HG02623 (cell line): ENCODE results near the gene ROBO1.

Experiments
- ATAC-seq: cut with Tn5 transposase; IDR thresholded peaks from one replicate; pipeline ENCODE4 v1.9.1; 2021; ENCODE audit warnings: moderate library complexity; ENCODE audit not compliant: unreplicated experiment

The ROBO1 gene

DNA sequence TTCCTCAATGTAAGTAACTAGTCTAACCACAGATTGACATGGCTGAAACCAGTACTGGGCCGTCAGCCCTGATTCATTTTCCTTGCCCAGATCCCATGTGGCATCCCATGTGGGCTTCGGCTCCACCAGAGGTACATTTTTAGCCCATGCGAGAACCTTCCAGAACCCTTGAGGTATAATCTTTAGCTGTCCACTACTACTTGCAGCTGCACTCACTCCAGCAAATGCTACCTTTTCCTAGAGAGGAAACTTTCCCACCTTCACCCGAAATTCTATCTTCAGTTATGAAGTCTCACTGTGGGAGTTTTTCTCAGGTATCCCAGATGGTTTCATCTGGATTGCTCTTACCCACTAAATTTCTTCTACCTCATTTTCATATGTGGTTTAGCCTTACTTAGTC lies 907.2 kb downstream of the ROBO1 start:
- ATAC-seq, result no peak

GRCh38 chr3:78858910-78859309 lies 908.9 kb downstream of the ROBO1 start:
- no peak for ATAC-seq

- no peak for ATAC-seq
Observed at GRCh38 chr3:78858174-78858573, 909.6 kb downstream of the ROBO1 start.

- ATAC-seq, result no peak
Observed at GRCh38 chr3:78857494-78858111, 910.2 kb downstream of the ROBO1 start.

- ATAC-seq, result no peak
Observed at GRCh38 chr3:78856164-78856563, 911.6 kb downstream of the ROBO1 start.

DNA sequence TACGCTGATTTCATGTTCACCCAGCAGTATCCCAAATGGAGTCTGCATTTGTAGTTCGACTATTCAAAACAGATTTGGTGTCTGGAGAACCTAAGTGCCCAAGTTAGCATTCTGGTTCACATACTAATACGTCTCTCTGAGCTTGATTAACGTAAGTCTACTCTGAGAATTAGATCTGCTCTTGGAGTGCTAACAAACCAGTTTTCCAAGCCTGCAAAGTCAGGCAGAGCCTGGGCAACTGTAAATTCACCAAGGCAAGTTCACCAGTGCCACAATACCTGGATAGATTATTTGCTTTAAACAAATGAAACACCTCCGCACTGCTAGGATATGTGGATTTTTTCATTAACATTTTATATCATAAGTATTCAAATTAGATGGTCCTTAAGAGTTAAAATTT lies 912.6 kb downstream of the ROBO1 start:
- ATAC-seq, result no peak

DNA sequence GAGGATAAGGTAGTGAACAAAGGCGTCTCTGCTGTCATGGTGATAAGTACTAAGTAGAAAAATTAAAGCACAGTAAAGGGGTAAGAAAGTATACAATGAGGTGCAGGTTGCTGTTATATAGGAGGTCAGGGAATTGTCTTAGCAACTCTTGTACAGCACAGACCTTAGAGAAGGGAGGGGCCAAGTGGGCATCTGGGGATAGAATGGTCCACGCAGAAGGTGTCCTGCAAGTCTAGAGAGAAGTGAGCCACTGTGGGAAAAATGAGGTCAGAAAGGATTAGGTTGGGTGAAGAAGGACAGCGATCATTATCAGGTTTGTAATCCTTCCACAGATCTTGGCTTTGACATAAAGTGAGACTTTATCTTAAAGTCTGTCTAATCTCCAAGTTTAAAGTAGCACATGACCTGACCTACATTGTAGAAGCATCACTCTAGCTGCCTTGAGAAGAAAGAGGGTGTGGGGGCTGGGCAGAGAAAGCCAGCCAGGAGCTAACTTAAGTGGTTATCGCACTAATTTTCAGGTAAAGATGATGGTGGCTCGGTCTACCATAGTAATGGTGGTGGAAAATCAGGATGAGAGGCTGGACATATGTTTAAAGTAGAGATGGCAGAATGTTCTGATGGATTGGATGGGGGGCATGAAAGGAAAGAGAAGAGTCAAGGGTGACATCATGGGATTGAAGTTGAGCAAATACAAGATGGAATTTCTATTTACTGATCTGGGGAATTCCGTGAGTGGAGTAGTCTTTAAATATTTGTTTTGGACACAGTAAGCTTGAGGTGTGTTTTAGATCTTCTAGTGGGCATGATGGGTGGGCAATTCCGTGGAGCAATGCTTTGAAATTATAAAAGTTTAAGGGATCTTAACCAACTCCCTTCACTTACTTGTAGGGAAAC lies 919.2 kb downstream of the ROBO1 start:
- ATAC-seq, result no peak

DNA sequence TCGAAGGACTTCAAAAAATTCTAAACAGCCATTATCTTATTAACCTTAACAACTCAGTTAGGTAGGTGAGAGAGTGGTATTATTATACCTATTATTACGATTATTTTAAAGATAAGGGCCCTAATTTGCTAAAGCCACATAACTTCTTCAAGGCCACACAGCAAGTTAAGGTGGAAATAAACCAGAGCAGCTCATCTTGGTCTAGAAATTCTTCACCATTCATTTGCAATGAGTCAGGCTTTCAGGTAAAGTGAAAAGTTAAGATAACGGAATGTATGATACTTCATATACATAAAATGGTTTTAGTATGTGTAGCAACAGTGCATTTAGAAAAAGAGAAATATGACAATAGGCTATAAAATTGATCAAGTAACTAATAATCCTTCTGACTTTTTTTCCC lies 920.2 kb downstream of the ROBO1 start:
- ATAC-seq, result no peak

DNA sequence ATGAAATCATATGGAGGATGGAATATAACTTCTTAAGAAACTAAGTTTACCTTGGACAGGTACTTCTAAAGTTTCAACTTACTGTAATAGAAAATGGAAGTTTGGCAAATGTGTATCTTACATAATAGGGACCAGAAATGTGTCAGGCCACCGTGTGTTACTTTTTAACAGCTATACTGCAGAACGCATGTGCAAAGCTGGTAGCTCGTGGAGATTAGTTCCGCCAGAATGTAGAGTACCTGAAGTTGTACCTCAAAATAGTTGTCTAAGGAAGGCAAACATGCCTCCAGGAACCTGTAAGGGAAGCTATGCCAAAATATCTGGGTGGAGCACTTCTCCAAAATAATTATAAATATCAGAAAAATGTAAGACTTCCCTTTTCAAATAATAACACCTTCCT lies 920.6 kb downstream of the ROBO1 start:
- no peak for ATAC-seq

DNA sequence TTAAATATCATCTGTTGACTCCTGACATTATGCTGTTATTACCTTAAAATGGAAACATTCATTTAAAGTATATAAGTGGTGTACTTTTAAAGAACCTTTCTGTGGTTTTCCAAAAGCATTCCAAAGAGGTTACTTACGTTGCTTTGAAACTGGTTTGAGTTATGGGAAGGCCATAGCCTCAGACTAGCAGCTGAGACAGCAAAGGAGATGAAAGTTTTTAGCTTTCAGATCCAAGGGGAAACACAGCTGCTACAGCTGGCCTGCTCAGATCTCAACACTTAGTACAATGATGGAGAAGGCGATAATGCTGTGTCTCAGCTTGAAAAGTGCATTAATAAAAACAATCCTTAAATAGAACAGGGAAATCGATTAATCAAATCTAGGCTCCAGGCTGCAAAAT lies 921.1 kb downstream of the ROBO1 start:
- no peak for ATAC-seq

GRCh38 chr3:78845605-78846004 lies 922.2 kb downstream of the ROBO1 start:
- ATAC-seq, result no peak

- no peak for ATAC-seq
Observed at GRCh38 chr3:78844307-78844706, 923.5 kb downstream of the ROBO1 start.

DNA sequence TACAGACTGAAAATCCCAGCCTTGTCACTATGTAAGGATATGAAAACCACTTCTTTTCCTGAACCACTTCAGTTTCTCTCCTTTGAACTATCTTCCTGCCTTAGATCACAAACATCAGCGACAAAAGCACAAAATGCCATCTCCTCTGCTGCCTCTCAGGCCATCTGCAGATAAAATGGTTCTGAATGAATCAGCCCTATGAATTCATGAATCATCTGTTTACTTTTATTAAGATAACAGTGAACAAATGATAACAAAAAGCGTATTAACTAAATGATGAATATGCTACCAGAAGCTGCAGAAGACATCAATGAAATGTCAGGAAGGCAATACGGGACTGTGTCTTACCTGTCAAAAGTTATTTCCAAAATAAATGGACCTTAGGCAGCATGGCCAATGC lies 928.1 kb downstream of the ROBO1 start:
- ATAC-seq, result no peak

DNA sequence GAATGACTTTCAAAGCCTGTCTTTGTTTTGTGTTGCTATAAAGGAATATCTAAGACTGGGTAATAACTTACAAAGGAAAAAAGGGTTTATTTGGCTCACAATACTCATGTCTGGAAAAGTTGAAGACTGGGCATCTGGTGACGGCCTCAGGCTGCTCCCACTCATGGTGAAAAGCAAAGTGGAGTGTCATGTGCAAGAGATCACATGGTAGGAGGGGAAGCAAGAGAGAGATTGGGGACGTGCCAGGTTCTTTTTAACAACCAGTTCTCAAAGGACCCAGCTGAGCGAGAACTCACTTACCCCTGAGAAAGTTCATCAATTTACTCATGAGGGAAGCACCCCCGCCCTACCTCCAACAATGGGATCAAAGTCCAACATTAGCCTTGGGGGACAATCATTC lies 929.4 kb downstream of the ROBO1 start:
- ATAC-seq, result no peak

- no peak for ATAC-seq
Observed at GRCh38 chr3:78834910-78835309, 932.9 kb downstream of the ROBO1 start.

GRCh38 chr3:78832785-78833204 lies 935.0 kb downstream of the ROBO1 start:
- no peak for ATAC-seq

GRCh38 chr3:78831446-78831972 lies 936.3 kb downstream of the ROBO1 start:
- no peak for ATAC-seq

DNA sequence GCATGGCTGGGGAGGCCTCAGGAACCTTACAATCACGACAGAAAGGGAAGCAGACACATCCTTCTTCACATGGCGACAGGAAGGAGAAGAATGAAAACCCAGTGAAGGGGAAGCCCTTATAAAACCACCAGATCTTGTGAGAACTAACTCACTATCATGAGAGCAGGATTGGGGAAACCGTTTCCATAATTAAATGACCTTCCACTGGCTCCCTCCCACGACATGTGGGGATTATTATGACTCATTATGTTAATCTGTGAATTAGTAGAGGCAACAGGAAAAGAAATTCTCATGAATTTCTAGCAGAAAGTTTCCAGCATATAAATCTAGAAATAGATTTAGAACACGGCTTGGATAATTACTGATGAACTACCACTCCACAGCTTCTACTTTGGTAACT lies 937.3 kb downstream of the ROBO1 start:
- ATAC-seq, result no peak

DNA sequence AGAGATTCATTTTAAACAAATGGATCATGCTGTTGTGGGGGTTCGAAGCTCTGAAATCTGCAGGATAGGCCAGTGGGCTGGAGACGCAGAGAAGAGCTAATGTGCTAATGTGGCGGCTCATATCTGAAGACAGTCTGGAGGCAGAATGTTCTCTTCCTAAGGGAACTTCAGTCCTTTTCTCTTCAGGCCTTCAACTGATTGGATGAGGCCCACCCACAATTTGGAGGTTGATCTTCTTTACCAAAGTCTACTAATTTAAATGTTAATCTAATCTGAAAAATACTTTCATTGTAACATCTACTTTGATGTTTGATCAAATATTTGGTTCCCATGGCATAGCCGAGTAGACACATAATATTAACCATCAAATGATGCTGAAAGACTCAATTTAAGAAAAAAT lies 940.2 kb downstream of the ROBO1 start:
- ATAC-seq, result no peak

DNA sequence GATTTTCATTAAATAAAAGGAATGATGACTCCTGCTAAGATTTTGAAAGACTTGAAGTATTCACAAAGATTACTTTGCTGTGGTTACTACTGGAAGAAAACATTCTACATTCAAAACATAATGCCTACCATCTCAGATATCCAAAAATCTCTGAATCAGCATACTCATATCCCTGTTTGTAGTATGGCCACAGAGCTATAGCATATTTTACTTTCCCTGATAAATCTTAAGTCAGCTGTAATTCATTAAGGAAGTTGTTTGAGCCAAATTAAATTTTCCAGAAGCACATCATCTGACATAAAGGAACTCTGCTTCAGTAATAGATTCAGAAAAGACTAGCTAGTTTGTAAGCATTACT lies 942.0 kb downstream of the ROBO1 start:
- ATAC-seq, result no peak

GRCh38 chr3:78825118-78825857 lies 942.5 kb downstream of the ROBO1 start:
- no peak for ATAC-seq

- no peak for ATAC-seq
Observed at GRCh38 chr3:78823859-78824258, 943.9 kb downstream of the ROBO1 start.
